Stimulated activated CD8-positive, alpha-beta memory T cell treated with anti-CD3 and anti-CD28 coated beads, Interleukin-2, amount 100 ng/mL, for 48 hours (primary cell): ENCODE data around the gene BET1L.
"Not testable (repeated sequence)": the region's sequence is repeated elsewhere in the genome, so short reads cannot be mapped to it uniquely, and the experiment has no call there.

Experiments used
- DNase-seq, 2 donors: peaks; one replicate each; pipeline ENCODE4 v3.0.0-alpha.2; 2020; ENCODE audit warnings: low read depth in 2 of 2

BET1L gene

DNA sequence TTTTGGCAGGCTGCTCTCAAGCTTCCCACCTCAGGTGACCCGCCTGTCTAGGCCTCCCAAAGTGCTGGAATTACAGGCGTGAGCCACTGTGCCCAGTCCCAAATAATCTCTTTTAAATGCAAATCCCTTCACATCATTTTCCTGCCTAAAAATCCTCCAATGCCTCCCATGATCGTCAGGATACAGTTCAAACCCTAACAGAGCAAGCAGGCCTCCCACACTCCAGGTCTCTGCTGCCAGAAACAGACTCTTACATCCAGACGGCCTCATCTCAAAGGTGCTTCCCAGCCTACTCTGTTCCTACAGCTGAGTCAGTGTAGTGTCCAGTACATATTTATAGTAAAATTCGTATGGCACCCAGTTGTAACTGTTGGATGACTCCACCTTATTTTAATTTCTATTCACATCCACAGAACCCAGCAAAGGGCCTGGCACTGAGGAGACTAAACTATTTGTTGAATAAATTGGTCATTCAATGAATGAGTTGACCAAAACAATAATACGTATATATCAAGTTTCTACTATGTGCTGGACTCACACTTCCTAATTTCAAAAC lies 20.7 kb upstream of the BET1L start:
- no peak for DNase-seq

DNA sequence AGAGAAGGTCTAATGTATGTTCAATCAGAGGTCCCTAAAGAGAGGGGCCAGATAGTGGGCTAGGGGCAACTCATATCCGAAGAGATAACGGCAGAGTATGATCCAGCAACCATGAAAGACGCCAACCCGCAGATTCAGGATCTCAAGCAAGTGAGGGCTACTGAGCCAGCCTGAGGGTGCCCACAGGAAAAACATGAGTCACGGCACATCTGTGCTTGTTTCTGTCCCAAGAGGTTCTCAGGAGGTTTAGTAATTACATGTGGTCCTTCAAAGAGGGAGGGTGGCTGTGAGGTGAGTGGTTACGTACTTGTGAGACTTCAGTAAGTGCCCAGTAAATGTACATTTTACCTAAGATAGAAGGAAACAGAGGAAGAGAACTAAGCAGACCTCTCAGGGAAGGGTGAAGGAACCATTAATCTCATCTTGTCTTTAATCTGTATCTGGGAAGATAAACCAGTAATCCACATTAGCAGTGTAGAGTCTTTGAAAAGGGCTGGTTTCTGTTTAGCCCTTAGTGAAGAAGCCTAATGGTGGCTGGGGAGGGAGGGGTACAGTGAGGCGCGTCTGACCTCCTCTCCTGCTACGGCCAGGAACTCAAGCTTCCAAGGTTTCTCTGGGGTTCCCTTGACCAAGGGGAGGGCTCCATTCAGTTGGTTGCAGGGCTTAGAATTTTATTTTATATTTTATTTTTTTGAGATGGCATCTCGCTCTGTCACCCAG lies 18.7 kb upstream of the BET1L start:
- no peak for DNase-seq

DNA sequence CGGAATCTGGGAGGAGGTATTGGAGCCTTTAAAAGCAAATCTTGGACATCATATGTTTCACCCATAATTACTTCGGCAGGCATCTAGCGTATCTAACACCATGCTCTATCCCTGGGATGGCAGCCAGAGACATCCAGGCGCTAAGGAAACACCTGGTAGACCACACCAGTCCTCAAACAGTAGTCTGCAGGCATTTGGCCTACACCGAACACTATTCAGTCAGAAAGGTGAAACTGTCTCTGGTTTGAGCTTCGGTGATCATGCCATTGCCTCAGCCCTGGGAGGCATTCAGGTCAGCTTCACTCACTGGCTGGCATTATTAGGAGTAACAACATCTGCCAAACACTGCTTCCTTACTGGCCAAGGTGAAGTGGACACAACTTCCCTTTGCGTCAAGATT lies 17.2 kb upstream of the BET1L start:
- no peak for DNase-seq

DNA sequence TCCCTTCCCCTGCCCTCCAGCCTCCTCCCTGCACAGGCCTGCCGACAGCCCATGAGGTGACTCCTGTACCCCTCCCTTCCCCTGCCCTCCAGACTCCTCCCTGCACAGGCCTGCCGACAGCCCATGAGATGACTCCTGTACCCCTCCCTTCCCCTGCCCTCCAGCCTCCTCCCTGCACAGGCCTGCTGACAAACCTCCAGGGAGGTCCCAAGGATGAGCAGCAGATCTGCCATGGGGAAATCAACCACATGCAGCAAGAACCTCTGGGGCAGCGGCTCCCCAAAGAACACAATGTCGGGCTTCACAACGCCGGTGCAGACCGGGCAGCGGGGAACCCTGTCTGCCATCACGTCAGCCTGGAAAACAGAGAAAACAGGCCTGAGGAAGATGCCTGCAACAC lies 16.7 kb upstream of the BET1L start:
- no peak for DNase-seq

DNA sequence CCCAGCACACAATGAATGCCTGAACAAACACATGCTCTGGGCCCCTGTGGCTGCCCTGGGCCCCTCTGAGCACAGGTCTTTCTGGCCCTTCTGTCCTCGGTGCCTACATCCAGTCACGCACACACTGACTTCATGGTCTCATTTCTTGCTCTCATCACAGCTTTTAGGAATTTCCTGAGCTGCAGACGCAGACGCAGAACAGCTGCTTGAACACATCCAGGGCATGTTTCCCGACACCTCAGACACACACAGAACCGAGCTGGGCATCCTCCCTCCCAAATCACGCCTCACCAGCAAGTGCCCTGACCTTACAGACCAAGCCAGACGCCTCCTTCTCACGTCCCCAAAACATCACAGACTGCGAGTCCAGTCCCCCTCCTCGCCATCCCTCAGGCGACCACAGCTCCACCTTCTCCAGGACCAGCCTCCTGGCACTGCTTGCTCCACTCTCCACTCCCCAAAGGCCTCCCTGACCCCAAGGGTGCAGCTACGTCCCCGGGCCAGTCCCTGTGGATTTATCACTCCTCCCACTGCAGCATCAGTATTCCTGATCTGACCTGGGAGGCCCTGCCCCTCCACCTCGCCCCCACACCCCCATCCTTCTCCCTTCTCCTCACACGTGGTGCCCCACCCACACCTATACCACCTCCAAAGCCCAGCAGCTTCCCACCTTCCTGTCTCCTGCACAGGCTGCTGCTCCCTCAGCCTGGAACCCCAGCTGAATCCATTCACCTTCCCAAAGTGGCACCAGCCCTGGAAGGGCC lies 16.0 kb upstream of the BET1L start:
- no peak for DNase-seq

DNA sequence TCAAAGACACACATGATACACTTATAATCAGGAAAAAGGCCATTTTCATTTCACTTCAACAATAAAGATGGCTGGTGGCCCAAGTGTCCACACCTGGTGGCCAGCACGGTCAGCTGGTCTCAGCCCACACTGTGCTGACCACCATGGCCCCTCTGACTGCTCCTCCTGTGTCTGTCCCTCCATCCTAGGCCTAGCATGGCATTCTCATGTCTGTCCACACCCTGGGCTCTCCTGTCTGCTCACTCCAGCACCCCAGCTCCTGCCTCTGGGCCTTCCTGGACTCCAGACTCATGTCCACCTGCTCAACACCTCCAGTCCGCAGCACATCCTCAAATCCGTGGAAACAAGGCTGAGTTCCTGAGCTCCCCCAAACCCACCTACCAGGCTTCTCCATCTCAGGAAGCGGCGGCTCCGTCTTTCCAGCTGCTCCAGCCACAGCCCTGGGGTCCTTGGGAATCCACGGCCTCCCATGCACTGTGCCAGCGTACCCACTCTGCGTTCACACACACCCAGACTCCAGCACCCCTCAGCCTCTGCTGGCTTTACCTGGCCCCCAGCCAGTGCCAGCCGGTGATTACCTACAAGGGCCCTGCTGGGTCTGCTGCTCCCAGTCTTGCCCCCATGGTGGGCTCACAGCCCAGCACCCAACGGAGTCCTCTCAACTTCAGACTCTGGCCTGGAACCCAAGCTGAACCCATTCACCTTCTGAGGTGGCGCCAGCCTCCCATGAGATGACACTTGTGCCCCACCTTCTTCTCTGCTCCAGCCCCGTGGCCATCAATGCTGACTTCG lies 15.0 kb upstream of the BET1L start:
- DNase-seq, result no peak

DNA sequence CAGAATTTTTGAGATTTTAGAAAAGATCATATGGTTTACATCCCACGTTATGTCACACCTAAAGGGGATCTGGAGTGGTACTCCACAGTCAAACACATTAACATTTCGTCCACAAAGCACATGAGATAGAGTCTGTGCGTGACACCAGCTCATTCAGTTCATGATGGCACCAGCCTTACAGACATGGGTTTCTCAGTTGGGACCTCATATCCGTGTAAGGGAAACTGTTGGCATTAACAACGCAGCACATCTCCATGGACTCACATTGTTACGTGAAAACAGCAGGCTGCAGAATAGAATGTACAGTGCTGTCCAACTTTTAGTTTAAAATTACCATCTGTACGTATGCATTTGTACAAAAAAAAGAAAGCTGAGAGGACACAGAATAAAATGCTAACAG lies 14.3 kb upstream of the BET1L start:
- no peak for DNase-seq

DNA sequence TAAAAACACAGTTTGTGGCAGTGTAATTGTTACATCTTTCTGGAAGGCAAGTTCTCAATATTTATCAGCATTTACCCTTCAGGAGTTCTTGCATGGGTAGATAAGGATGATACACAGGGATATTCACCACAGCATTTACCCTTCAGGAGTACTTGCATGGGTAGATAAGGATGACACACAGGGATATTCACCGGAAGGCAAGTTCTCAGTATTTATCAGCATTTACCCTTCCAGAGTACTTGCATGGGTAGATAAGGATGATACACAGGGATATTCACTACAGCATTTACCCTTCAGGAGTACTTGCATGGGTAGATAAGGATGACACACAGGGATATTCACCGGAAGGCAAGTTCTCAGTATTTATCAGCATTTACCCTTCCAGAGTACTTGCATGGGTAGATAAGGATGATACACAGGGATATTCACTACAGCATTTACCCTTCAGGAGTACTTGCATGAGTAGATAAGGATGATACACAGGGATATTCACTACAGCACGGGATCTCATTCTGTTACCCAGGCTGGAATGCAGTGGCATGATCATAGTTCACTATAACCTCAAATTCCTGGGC lies 13.5 kb upstream of the BET1L start:
- DNase-seq, result not testable (repeated sequence)

DNA sequence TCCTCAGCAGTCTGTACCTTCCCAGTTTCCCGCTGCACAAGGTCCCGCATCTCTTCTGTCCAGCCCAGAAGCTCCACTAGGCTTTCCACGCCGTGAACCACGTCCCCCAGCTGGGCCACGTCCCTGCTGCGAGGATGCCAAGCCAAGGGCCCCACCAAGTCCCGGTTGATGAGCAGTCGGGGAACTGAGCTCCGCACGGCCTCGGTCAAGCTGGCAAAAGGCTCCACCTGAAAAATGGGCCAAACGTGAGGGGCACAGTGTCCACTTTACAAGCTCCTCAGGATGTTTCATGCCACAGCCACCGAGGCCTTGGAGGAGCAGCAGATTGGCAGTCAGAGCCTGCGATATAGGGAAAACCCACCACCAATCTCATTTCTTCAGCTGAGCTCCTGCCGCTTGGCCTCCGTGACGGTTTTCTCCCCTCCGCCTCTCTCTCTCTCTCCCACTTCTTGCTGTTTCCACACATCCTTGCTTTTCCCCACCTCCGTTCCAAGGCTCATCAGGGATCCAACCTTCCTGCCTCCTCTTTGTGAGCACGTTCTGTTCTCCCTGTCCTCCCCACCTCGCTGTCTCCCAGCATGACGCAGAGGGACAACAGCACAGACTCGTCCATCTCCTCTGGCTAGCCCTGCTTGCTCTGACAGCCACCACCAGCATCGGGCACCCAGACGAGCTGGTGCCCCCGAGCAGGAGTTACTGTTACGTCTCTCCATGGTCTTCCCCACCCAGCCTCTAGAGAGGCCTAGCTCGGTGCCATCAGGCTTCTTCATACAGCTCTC lies 11.8 kb upstream of the BET1L start:
- no peak for DNase-seq

DNA sequence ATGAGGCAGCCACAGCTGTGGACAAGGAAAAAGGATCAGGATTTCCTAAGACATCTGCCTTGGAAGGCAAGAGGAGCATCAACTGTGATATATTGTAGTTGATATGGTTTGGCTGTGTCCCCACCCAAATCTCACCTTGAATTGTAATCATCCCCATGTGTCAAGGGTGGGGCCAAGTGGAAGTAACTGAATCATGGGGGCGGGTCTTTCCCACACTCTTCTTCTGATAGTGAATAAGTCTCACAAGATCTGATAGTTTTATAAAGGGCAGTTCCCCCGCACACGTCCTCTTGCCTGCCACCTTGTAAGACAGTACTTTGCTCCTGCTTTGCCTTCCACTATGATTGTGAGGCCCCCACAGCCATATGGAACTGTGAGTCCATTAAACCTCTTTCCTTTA lies 10.5 kb upstream of the BET1L start:
- DNase-seq, result no peak

DNA sequence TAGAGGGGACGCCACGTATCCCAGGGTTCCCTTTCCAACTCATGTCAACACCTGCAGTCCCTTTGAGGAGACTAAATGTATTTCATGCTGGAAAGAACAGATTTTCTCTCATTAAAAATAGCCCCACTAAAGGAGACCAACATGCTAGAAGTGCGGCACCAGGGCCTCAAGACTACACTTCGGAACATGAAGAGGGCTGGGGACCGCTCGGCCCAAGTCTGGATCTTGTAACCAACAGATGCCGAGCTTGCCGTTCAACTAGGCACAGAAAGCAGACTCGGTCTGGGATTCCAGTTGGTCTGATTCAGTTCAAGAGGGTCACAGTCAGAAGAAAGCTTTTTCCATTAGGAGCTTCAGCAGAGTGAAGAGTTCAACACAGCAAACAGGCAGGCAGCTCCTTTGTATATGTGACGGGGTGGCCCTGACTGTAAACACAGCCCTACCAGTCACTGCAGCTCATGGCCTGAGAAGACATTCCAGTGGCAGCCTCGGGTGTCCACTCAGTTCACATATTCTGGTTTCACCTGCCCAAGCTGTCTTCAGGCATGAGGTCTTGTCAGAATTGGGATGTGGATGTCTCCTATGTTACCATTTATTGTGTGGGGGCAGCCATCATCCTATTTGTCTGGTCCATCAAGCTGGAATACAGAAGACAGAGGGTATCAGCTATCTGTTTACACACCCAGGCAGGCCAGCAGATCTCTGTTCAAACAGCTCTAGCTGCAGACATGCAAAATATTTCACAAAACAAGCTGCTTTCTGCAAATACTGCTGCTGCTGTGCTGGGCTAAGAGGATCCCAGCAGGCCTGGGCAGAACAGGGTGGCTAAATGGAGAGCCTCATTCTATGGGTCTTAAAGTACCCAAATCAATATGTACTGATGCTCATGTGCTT lies 9.1 kb upstream of the BET1L start:
- DNase-seq, result no peak

DNA sequence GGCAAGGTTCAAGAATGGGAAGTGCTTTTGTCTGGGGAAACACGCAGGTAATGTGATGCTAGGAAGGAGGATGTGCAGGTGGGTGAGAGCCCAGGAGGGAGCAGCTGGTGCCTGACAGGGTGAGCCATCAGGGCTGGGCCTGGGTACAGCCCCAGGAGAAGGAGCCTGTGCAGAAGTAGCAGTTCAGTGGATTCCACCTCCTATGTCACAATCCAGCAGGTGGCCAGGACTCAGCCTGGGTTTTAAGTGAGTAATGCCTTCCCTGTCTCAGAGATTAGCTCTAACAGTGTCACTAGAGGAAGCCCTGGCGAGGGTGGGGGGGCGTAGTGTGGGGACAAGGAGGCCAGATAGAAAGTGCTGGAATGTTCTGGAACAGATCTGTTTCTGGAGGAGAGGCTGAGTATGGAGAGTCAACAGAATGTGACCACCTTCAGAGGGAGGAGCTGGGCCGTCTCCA lies 8.4 kb upstream of the BET1L start:
- no peak for DNase-seq

DNA sequence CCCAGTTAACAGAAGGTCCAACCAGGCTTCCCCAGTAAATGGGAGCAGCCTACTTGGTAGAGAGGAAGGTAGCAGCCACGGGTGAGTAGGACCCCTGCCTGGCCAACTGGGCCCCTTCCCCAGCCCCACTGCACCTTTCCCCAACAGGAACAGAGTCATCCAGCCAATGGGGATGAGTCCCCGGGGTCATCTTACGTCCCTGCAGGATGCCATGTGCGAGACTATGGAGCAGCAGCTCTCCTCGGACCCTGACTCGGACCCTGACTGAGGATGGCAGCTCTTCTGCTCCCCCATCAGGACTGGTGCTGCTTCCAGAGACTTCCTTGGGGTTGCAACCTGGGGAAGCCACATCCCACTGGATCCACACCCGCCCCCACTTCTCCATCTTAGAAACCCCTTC lies 6.9 kb upstream of the BET1L start:
- DNase-seq, result no peak

DNA sequence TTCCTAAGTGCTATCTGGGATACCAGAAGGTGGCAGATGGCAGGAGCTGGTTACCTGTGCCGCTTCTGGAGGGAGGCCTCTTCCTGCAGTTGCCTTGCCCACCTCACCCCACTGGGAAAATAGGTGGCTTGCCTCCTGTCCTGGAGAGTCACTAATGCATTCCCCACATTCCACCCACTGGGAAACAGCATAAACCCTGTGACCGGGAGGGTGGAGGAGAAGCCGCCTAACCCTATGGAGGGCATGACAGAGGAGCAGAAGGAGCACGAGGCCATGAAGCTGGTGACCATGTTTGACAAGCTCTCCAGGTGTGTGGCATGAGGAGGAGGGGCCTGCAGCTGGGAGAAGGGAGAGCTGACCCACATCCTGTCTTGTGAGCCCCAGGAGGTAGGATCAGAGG lies 5.9 kb upstream of the BET1L start:
- no peak for DNase-seq

DNA sequence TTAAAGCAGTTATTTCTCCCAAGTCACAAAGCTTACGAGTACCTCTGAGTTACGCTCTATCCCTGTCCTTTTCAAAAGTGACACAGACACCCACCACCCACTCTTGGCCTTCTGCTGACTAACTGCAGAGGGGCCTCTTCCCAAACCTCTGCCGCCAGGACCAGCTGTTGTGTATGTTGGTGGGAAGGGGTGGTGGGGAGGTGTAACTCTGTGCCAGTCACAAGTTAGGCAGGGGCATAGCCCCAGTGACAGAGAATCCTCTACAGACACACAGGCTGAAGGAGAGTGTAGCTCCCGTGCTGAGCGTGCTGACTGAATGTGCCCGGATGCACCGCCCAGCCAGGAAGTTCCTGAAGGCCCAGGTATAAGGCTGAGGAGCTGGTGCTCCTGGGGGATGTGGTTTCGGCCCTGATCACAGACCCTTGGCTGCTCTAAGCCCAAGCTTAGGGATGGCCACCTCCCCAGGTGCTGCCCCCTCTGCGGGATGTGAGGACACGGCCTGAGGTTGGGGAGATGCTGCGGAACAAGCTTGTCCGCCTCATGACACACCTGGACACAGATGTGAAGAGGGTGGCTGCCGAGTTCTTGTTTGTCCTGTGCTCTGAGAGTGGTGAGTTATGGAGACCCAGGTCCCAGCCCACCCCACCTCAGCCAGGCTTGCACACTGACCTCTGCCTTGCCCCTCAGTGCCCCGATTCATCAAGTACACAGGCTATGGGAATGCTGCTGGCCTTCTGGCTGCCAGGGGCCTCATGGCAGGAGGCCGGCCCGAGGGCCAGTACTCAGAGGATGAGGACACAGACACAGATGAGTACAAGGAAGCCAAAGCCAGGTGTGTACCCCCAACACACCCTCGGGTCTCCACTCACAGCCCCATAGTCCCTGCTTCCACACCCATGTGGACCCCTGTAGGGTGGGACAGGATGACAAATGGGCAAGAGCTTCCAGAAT lies 5.2 kb upstream of the BET1L start:
- no peak for DNase-seq

DNA sequence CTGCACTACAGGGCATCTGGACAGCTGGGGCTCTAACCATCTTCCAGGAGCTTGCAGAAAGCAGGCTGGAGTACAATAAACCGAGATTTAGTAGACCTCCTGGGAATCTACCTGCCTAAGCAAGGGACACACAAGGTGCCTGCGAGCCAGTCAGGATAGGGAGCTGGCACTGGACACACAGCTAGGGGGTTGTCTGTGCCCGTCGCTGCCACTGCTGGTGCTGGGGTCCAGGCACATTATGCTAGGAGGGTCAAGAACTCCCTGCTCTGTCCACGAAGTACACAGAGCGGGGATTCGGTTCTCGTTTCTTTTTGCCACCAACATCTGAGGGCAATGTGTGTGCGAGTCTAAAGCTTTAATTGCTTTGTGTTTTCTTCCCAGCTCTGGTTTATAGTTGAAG lies 4.5 kb upstream of the BET1L start:
- DNase-seq, result no peak

DNA sequence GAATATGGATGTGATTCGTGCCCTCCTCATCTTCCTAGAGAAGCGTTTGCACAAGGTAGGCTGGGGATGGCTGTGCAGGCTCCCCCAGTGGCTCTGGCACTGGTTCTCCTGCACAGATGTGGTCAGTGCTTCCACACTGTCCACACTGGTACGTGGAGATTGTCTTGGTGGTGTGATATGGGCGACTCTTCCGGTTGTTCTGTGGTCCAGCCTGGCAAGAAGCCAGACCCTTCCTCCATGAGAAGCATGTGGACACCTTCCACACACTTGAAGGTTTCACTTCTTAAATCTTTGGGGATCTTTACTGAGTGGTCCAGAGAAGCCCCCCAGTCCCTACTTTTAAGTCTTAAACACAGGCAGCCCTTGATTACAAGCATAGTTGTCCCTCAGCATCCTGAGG lies 4.1 kb upstream of the BET1L start:
- DNase-seq, result no peak

DNA sequence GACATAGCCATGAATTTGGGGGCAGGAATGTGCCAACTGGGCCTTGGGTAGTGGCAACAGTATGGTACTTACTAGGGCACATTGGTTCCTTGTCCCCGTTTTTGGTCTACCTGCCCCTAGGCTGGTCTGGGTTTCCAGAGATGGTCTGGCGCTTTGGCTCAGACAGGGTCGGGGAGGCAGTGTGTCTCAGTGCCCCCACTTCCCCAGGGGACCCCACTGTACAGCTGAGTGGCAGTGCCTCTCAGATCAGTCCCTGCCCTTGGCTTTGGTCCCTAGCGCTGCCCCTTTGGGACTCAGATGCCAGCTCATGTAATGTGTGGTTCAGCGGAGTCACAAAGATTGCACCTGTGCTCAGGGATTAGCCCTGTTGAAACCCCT lies 3.6 kb upstream of the BET1L start:
- no peak for DNase-seq
